CD4-positive, alpha-beta T cell (primary cell): ENCODE measurements around the gene CENPI. TPM values are rescaled to one million over a fixed set of nuclear protein-coding genes. Genes with fewer than 3 reads are reported as not detected.

ENCODE experiments used
- ATAC-seq: fragments of 200-7000 bp; cut with Tn5 transposase; one replicate; pipeline ENCODE4 v1.10.0; 2022; ENCODE audit warnings: mild to moderate bottlenecking; ENCODE audit not compliant: poor library complexity
- CTCF ChIA-PET: fragments of 350-600 bp; sonication (Branson Sonifier 250); formaldehyde crosslinking; loops from one replicate; lab custom pipeline; 2021; ENCODE audit warnings: antibody characterized with exemption, inconsistent platforms; lab: Charles Lee
- POLR2A ChIA-PET: fragments of 350-600 bp; sonication (Branson Sonifier 250); formaldehyde crosslinking; loops from one replicate; lab custom pipeline; 2021; ENCODE audit warnings: antibody characterized with exemption, inconsistent platforms; lab: Charles Lee
- DNase-seq, 14 experiments: peaks; one replicate each; pipeline ENCODE4 v3.0.0-alpha.2; 2013 to 2020; ENCODE audit warnings: mixed read lengths in 2 of 14
- H3K27ac ChIP-seq, 2 donors: one replicate each; pipeline versions ENCODE4 v1.5.1 to v1.7.0; 2013; ENCODE audit warnings: low read length in 2 of 2, low read depth in 1 of 2, mild to moderate bottlenecking in 1 of 2
- H3K27me3 ChIP-seq, 2 experiments: 1 replicate in 1 of 2; 2 replicates in 1 of 2; pipeline versions ENCODE4 v1.6.1 to v1.7.0; 2013; ENCODE audit warnings: low read length in 2 of 2, control low read depth in 1 of 2, mild to moderate bottlenecking in 1 of 2, moderate library complexity in 1 of 2; ENCODE audit not compliant: insufficient read depth in 2 of 2, control insufficient read depth in 1 of 2
- H3K36me3 ChIP-seq: one replicate; pipeline ENCODE4 v1.6.1; 2013; ENCODE audit warnings: low read length, control low read depth; ENCODE audit not compliant: insufficient read depth
- H3K4me1 ChIP-seq: one replicate; pipeline ENCODE4 v1.6.1; 2013; ENCODE audit warnings: low read length, control low read depth; ENCODE audit not compliant: insufficient read depth
- H3K4me3 ChIP-seq: one replicate; pipeline ENCODE4 v1.5.1; 2013; ENCODE audit warnings: mild to moderate bottlenecking, low read length, moderate library complexity
- H3K9me3 ChIP-seq, 2 experiments: 1 replicate in 1 of 2; 2 replicates in 1 of 2; pipeline versions ENCODE4 v1.6.1 to v1.7.0; 2013; ENCODE audit warnings: low read length in 2 of 2, mild to moderate bottlenecking in 2 of 2, control low read depth in 1 of 2, moderate library complexity in 1 of 2; ENCODE audit not compliant: control insufficient read depth in 1 of 2, insufficient read depth in 1 of 2
- H3K27ac Mint-ChIP-seq: one replicate; pipeline ENCODE4 v1.8.0; 2020; ENCODE audit warnings: mixed read lengths
- H3K27me3 Mint-ChIP-seq: one replicate; pipeline ENCODE4 v1.8.0; 2021; ENCODE audit warnings: mixed read lengths
- H3K36me3 Mint-ChIP-seq: one replicate; pipeline ENCODE4 v1.8.0; 2021; ENCODE audit warnings: low read depth, mixed read lengths
- H3K4me1 Mint-ChIP-seq: one replicate; pipeline ENCODE4 v1.8.0; 2021; ENCODE audit warnings: low read depth, mixed read lengths
- H3K4me3 Mint-ChIP-seq: one replicate; pipeline ENCODE4 v1.8.0; 2020; ENCODE audit warnings: mild to moderate bottlenecking, mixed read lengths
- H3K9me3 Mint-ChIP-seq: one replicate; pipeline ENCODE4 v1.8.0; 2020; ENCODE audit warnings: mixed read lengths
- intact Hi-C, 2 experiments: fragments of 100-400 bp; cut with DNase I in 1 of 2; cut with micrococcal nuclease in 1 of 2; formaldehyde crosslinking; loops; one replicate each; pipeline versions ENCODE4 v1.15.1 to v1.9.0; 2023 to 2025; cut with DNase I, micrococcal nuclease
- total RNA-seq, 174 experiments: library from RNA in 2 of 174; stranded (reverse) in 2 of 174; gene quantifications; one replicate each; pipeline ENCODE4 v1.2.3 and lab custom pipeline; 2021 to 2026
- TF ChIP-seq, protein P1 (sequence below): fragments of 200-600 bp; IDR thresholded peaks from one replicate; pipeline ENCODE4 v1.8.0; 2022; ENCODE audit warnings: antibody characterized with exemption, mild to moderate bottlenecking

The CENPI gene
- total RNA-seq, 2 experiments from 2014 or later = 0.28 to 0.49 TPM

DNA sequence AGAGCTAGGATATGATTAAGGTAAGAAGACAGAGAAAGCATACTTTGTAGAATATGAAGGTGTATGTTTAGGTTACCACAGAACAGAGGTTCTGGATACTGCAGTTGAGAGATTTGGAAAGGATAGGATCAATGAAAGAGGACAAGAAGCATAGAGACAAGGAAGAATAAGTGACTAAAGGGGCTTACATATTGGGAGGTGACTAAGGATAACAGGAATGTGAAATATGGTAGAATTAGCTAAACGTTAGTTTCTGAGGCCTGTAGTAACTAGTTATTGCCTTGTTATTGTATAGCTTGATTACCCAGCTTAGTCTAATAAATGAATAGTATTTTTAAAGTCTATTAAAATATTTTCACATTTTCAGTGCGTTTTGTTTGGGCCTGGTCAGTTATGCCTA lies 38.2 kb downstream of the CENPI start:
- Histone ChIP-seq H3K4me1 (no peaks in the 10 kb centered on the region), H3K27ac (no peak overlapping the region), H3K4me3 (no peak overlapping the region), H3K27me3 (no peaks in the 10 kb centered on the region), H3K9me3 (no peaks in the 10 kb centered on the region), H3K36me3 (no peaks in the 10 kb centered on the region)
- Mint-ChIP-seq H3K4me1 (no peaks in the 10 kb centered on the region), H3K27me3 (no peaks in the 10 kb centered on the region), H3K4me3 (no peak overlapping the region), H3K27ac (no peak overlapping the region), H3K9me3 (no peaks in the 10 kb centered on the region), H3K36me3 (no peaks in the 10 kb centered on the region)
- intact Hi-C loops = no loop called here
- DNase-seq (no peak), ATAC-seq (no peak)
- CTCF ChIA-PET = no interaction called here
- TF ChIP-seq, protein P1, sequence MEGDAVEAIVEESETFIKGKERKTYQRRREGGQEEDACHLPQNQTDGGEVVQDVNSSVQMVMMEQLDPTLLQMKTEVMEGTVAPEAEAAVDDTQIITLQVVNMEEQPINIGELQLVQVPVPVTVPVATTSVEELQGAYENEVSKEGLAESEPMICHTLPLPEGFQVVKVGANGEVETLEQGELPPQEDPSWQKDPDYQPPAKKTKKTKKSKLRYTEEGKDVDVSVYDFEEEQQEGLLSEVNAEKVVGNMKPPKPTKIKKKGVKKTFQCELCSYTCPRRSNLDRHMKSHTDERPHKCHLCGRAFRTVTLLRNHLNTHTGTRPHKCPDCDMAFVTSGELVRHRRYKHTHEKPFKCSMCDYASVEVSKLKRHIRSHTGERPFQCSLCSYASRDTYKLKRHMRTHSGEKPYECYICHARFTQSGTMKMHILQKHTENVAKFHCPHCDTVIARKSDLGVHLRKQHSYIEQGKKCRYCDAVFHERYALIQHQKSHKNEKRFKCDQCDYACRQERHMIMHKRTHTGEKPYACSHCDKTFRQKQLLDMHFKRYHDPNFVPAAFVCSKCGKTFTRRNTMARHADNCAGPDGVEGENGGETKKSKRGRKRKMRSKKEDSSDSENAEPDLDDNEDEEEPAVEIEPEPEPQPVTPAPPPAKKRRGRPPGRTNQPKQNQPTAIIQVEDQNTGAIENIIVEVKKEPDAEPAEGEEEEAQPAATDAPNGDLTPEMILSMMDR = no peak
- POLR2A ChIA-PET = interaction anchor here (0.6 kb wide), 1 partner anchor 89 kb away, joined by 3 read pairs; no protein-coding TSS in a partner anchor

Other genes with a start within 250 kb of the CENPI start
- gene NOX1, start 223.8 kb upstream of the CENPI start, total RNA-seq = under 1 TPM in 1 of 2 experiments, not detected in 1; 0.36 TPM
- 1 to 10 TPM; 1.9 to 2.5 TPM for gene XKRX, start 169.3 kb upstream of the CENPI start, total RNA-seq
- not detected for gene ARL13A, start 128.5 kb upstream of the CENPI start, total RNA-seq
- 10 to 100 TPM; 27.9 to 28.0 TPM for gene TRMT2B, start 46.1 kb upstream of the CENPI start, total RNA-seq
- gene TMEM35A, start 19.3 kb upstream of the CENPI start, total RNA-seq = not detected
- not detected for gene DRP2, start 121.6 kb downstream of the CENPI start, total RNA-seq
- not detected for gene TAF7L, start 193.1 kb downstream of the CENPI start, total RNA-seq